Activated CD4-positive, alpha-beta T cell treated with anti-CD3 and anti-CD28 coated beads, Interleukin-2, amount 50 U/mL, for 24 hours (primary cell): ENCODE measurements around the gene NNT.
"Not testable (repeated sequence)": the region's sequence is repeated elsewhere in the genome, so short reads cannot be mapped to it uniquely, and the experiment has no call there.

Experiments used
- DNase-seq, 2 donors: peaks; one replicate each; pipeline ENCODE4 v3.0.0-alpha.2; 2020; ENCODE audit warnings: low read depth in 1 of 2, low spot score in 1 of 2

NNT gene

GRCh38 chr5:43582082-43583005 is 20.6 kb upstream of the NNT start:
- no peak for DNase-seq

- no peak for DNase-seq
Observed at GRCh38 chr5:43583724-43584123, 19.3 kb upstream of the NNT start.

- DNase-seq: no peak
Observed at GRCh38 chr5:43584166-43584699, 18.7 kb upstream of the NNT start.

GRCh38 chr5:43588842-43589241 is 14.1 kb upstream of the NNT start:
- DNase-seq: no peak

- no peak for DNase-seq
Observed at GRCh38 chr5:43589310-43589709, 13.7 kb upstream of the NNT start.

GRCh38 chr5:43590700-43591099 is 12.3 kb upstream of the NNT start:
- no peak for DNase-seq

GRCh38 chr5:43592363-43592762 is 10.6 kb upstream of the NNT start:
- no peak for DNase-seq

GRCh38 chr5:43598927-43599326 is 4.1 kb upstream of the NNT start:
- not testable (repeated sequence) for DNase-seq

- DNase-seq: no peak
Observed at GRCh38 chr5:43601454-43602260, 1.3 kb upstream of the NNT start.

GRCh38 chr5:43603344-43604217 is 601 bp downstream of the NNT start:
- DNase-seq: peak; percentile 41 to 49

GRCh38 chr5:43604699-43605098 is 1.7 kb downstream of the NNT start:
- no peak for DNase-seq

GRCh38 chr5:43606351-43606750 is 3.4 kb downstream of the NNT start:
- no peak for DNase-seq

GRCh38 chr5:43608406-43608805 is 5.4 kb downstream of the NNT start:
- DNase-seq: no peak

- no peak for DNase-seq
Observed at GRCh38 chr5:43609752-43610151, 6.8 kb downstream of the NNT start.

- no peak for DNase-seq
Observed at GRCh38 chr5:43613370-43613769, 10.4 kb downstream of the NNT start.

GRCh38 chr5:43615445-43616184 is 12.6 kb downstream of the NNT start:
- DNase-seq: no peak

- DNase-seq: no peak
Observed at GRCh38 chr5:43616535-43616934, 13.6 kb downstream of the NNT start.

- DNase-seq: no peak
Observed at GRCh38 chr5:43619380-43619779, 16.4 kb downstream of the NNT start.

GRCh38 chr5:43619911-43620310 is 16.9 kb downstream of the NNT start:
- DNase-seq: no peak

GRCh38 chr5:43620944-43621505 is 18.0 kb downstream of the NNT start:
- DNase-seq: no peak
